HEK293 (cell line): ENCODE data around the gene ATP5F1A.

Source experiments
- ZBTB48 ChIP-seq: fragments of 450-650 bp; formaldehyde crosslinking; IDR thresholded peaks from 2 replicates; pipeline ENCODE4 v1.5.1; 2016; ENCODE audit warnings: missing biosample characterization, missing genetic modification characterization
- ZNF324 ChIP-seq: fragments of 450-650 bp; formaldehyde crosslinking; IDR thresholded peaks from 2 replicates; pipeline ENCODE4 v1.5.1; 2016; ENCODE audit warnings: missing biosample characterization, missing genetic modification characterization
- ZNF664 ChIP-seq: fragments of 450-650 bp; formaldehyde crosslinking; IDR thresholded peaks from 2 replicates; pipeline ENCODE4 v1.5.1; 2016; ENCODE audit warnings: missing biosample characterization, missing genetic modification characterization
- TF ChIP-seq, protein P1 (sequence below): fragments of 450-650 bp; formaldehyde crosslinking; IDR thresholded peaks from 2 replicates; pipeline ENCODE4 v1.5.1; 2016; ENCODE audit warnings: missing biosample characterization, missing genetic modification characterization
- TF ChIP-seq, protein P2 (sequence below): fragments of 450-650 bp; formaldehyde crosslinking; IDR thresholded peaks from 2 replicates; pipeline ENCODE4 v1.5.1; 2016; ENCODE audit warnings: missing biosample characterization, missing genetic modification characterization
- TF ChIP-seq, protein P3 (sequence below): fragments of 450-650 bp; formaldehyde crosslinking; optimal IDR thresholded peaks from 2 replicates; pipeline ENCODE3; 2016; ENCODE audit warnings: missing biosample characterization, mild to moderate bottlenecking, missing genetic modification characterization
- TF ChIP-seq, protein P4 (sequence below): sonication (generic); formaldehyde crosslinking; IDR thresholded peaks from 2 replicates; pipeline ENCODE4 v1.8.1; 2022; ENCODE audit warnings: mild to moderate bottlenecking, moderate library complexity, missing genetic modification reagents

DNA sequence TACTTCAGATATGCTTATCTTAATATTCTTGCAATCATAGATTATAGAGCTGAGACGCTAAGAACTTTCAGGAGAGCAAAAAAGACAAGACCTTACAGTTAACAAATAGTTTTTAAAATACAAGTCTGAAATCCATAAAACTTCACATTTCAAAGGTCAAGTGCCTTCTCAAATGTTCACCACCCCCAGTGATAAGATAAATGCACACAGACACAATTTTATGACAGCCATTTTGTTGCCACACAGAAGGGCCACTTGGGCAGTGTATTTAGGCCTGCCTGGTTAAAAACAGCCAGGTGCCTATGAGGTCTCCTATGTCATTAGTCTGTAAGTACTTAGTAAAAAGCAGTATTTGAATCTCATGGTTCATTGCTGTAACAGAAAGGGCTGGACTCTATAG lies 17.9 kb downstream of the ATP5F1A start:
- TF ChIP-seq ZNF664 (tag by site-specific recombination) (no peak), ZNF324 (no peak), ZBTB48 (tag by site-specific recombination) (no peak)
- TF ChIP-seq, protein P1, sequence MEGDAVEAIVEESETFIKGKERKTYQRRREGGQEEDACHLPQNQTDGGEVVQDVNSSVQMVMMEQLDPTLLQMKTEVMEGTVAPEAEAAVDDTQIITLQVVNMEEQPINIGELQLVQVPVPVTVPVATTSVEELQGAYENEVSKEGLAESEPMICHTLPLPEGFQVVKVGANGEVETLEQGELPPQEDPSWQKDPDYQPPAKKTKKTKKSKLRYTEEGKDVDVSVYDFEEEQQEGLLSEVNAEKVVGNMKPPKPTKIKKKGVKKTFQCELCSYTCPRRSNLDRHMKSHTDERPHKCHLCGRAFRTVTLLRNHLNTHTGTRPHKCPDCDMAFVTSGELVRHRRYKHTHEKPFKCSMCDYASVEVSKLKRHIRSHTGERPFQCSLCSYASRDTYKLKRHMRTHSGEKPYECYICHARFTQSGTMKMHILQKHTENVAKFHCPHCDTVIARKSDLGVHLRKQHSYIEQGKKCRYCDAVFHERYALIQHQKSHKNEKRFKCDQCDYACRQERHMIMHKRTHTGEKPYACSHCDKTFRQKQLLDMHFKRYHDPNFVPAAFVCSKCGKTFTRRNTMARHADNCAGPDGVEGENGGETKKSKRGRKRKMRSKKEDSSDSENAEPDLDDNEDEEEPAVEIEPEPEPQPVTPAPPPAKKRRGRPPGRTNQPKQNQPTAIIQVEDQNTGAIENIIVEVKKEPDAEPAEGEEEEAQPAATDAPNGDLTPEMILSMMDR (tag by site-specific recombination): no peak
- TF ChIP-seq, protein P2, sequence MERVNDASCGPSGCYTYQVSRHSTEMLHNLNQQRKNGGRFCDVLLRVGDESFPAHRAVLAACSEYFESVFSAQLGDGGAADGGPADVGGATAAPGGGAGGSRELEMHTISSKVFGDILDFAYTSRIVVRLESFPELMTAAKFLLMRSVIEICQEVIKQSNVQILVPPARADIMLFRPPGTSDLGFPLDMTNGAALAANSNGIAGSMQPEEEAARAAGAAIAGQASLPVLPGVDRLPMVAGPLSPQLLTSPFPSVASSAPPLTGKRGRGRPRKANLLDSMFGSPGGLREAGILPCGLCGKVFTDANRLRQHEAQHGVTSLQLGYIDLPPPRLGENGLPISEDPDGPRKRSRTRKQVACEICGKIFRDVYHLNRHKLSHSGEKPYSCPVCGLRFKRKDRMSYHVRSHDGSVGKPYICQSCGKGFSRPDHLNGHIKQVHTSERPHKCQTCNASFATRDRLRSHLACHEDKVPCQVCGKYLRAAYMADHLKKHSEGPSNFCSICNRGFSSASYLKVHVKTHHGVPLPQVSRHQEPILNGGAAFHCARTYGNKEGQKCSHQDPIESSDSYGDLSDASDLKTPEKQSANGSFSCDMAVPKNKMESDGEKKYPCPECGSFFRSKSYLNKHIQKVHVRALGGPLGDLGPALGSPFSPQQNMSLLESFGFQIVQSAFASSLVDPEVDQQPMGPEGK (tag by site-specific recombination): no peak
- TF ChIP-seq, protein P3, sequence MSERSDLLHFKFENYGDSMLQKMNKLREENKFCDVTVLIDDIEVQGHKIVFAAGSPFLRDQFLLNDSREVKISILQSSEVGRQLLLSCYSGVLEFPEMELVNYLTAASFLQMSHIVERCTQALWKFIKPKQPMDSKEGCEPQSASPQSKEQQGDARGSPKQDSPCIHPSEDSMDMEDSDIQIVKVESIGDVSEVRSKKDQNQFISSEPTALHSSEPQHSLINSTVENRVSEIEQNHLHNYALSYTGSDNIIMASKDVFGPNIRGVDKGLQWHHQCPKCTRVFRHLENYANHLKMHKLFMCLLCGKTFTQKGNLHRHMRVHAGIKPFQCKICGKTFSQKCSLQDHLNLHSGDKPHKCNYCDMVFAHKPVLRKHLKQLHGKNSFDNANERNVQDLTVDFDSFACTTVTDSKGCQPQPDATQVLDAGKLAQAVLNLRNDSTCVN (tag by site-specific recombination): no peak
- TF ChIP-seq, protein P4, sequence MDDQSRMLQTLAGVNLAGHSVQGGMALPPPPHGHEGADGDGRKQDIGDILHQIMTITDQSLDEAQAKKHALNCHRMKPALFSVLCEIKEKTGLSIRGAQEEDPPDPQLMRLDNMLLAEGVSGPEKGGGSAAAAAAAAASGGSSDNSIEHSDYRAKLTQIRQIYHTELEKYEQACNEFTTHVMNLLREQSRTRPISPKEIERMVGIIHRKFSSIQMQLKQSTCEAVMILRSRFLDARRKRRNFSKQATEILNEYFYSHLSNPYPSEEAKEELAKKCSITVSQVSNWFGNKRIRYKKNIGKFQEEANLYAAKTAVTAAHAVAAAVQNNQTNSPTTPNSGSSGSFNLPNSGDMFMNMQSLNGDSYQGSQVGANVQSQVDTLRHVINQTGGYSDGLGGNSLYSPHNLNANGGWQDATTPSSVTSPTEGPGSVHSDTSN: no peak
